Skeletal muscle tissue (tissue), 4 donors: ENCODE measurements around the gene KCNQ4. TPM values are rescaled to one million over a fixed set of nuclear protein-coding genes. Genes with fewer than 3 reads are reported as not detected.

Source experiments
- H3K27ac ChIP-seq: one replicate; pipeline ENCODE4 v1.7.0; 2013; ENCODE audit warnings: mild to moderate bottlenecking, low read depth, low read length, inconsistent platforms
- H3K27me3 ChIP-seq, 3 donors: one replicate each; pipeline ENCODE4 v1.7.0; 2013; ENCODE audit warnings: low read length in 3 of 3; ENCODE audit not compliant: control insufficient read depth in 3 of 3, insufficient read depth in 3 of 3
- H3K36me3 ChIP-seq, 3 donors: one replicate each; pipeline ENCODE4 v1.7.0; 2013; ENCODE audit warnings: low read length in 3 of 3; ENCODE audit not compliant: control insufficient read depth in 3 of 3, insufficient read depth in 3 of 3
- H3K4me1 ChIP-seq, 3 donors: one replicate each; pipeline ENCODE4 v1.7.0; 2013; ENCODE audit warnings: low read length in 3 of 3, mild to moderate bottlenecking in 3 of 3; ENCODE audit not compliant: control insufficient read depth in 3 of 3, insufficient read depth in 3 of 3
- H3K4me3 ChIP-seq, 3 donors: one replicate each; pipeline ENCODE4 v1.7.0; 2013; ENCODE audit warnings: low read length in 3 of 3
- H3K9ac ChIP-seq, 3 donors: one replicate each; pipeline ENCODE4 v1.7.0; 2013; ENCODE audit warnings: low read length in 3 of 3, mild to moderate bottlenecking in 3 of 3, moderate library complexity in 2 of 3, low read depth in 1 of 3
- H3K9me3 ChIP-seq, 3 donors: one replicate each; pipeline ENCODE4 v1.7.0; 2013; ENCODE audit warnings: low read length in 3 of 3; ENCODE audit not compliant: control insufficient read depth in 3 of 3
- total RNA-seq: library from RNA; depleted of rRNA; stranded (reverse); fragments of >200 nt; gene quantifications from one replicate; pipeline ENCODE4 v1.2.3, GENCODE V29; 2014
- donor health status: Osteomylitis.

KCNQ4 gene
- total RNA-seq, 1 donor from 2014 or later: 4.2 TPM

- no peaks in the 10 kb centered on the region for H3K9me3 ChIP-seq
- H3K27me3 ChIP-seq: no peaks in the 10 kb centered on the region
- H3K9ac ChIP-seq: peak overlapping the region; percentile 47 to 68 (median 65)
- H3K36me3 ChIP-seq: no peaks in the 10 kb centered on the region
- peak overlapping the region; percentile 57 to 66 (median 64) for H3K4me3 ChIP-seq
- peaks cover 50 to 76% (median 53%) of the 10 kb centered on the region in 3 donors for H3K4me1 ChIP-seq
- H3K27ac ChIP-seq: peak overlapping the region; percentile 81
Measured at GRCh38 chr1:40802078-40802741, 18.6 kb downstream of the KCNQ4 start.

GRCh38 chr1:40802742-40803113 lies 19.1 kb downstream of the KCNQ4 start:
- Histone ChIP-seq H3K27me3 (no peaks in the 10 kb centered on the region), H3K4me1 (peaks cover 50 to 76% (median 52%) of the 10 kb centered on the region in 3 donors), H3K4me3 (peak overlapping the region in 2 of 3 donors; percentile 9 to 41), H3K27ac (peak overlapping the region; percentile 81), H3K9ac (peak overlapping the region in 2 of 3 donors; percentile 5 to 38), H3K9me3 (no peaks in the 10 kb centered on the region), H3K36me3 (no peaks in the 10 kb centered on the region)

- H3K27ac ChIP-seq: no peak overlapping the region
- H3K27me3 ChIP-seq: no peaks in the 10 kb centered on the region
- H3K9ac ChIP-seq: no peak overlapping the region
- H3K4me3 ChIP-seq: no peak overlapping the region
- H3K36me3 ChIP-seq: no peaks in the 10 kb centered on the region
- H3K4me1 ChIP-seq: peaks cover 46 to 76% (median 50%) of the 10 kb centered on the region in 3 donors
- H3K9me3 ChIP-seq: no peaks in the 10 kb centered on the region
Measured at GRCh38 chr1:40803447-40803846, 19.9 kb downstream of the KCNQ4 start.

GRCh38 chr1:40803902-40804301 lies 20.3 kb downstream of the KCNQ4 start:
- Histone ChIP-seq H3K27me3 (no peaks in the 10 kb centered on the region), H3K27ac (no peak overlapping the region), H3K9me3 (no peaks in the 10 kb centered on the region), H3K9ac (no peak overlapping the region), H3K36me3 (no peaks in the 10 kb centered on the region), H3K4me1 (peaks cover 41 to 76% (median 49%) of the 10 kb centered on the region in 3 donors), H3K4me3 (no peak overlapping the region)

- H3K27ac ChIP-seq: peak overlapping the region; percentile 38
- no peak overlapping the region for H3K4me3 ChIP-seq
- H3K4me1 ChIP-seq: peaks cover 26 to 58% (median 32%) of the 10 kb centered on the region in 3 donors
- H3K27me3 ChIP-seq: no peaks in the 10 kb centered on the region
- H3K9me3 ChIP-seq: no peaks in the 10 kb centered on the region
- no peaks in the 10 kb centered on the region for H3K36me3 ChIP-seq
- no peak overlapping the region for H3K9ac ChIP-seq
Measured at GRCh38 chr1:40806240-40806639, 22.7 kb downstream of the KCNQ4 start.

- no peaks in the 10 kb centered on the region for H3K9me3 ChIP-seq
- H3K4me1 ChIP-seq: peaks cover 19 to 50% (median 24%) of the 10 kb centered on the region in 3 donors
- peak overlapping the region; percentile 38 for H3K27ac ChIP-seq
- peak overlapping the region; percentile 58 to 60 (median 58) for H3K4me3 ChIP-seq
- H3K9ac ChIP-seq: peak overlapping the region; percentile 45 to 61 (median 54)
- H3K27me3 ChIP-seq: no peaks in the 10 kb centered on the region
- no peaks in the 10 kb centered on the region for H3K36me3 ChIP-seq
Measured at GRCh38 chr1:40806731-40807695, 23.4 kb downstream of the KCNQ4 start.

- no peak overlapping the region for H3K27ac ChIP-seq
- H3K4me1 ChIP-seq: peaks cover 18 to 44% (median 23%) of the 10 kb centered on the region in 3 donors
- no peaks in the 10 kb centered on the region for H3K36me3 ChIP-seq
- H3K27me3 ChIP-seq: no peaks in the 10 kb centered on the region
- no peak overlapping the region for H3K9ac ChIP-seq
- H3K9me3 ChIP-seq: no peaks in the 10 kb centered on the region
- no peak overlapping the region for H3K4me3 ChIP-seq
Measured at GRCh38 chr1:40808002-40808401, 24.4 kb downstream of the KCNQ4 start.

- H3K9ac ChIP-seq: no peak overlapping the region
- no peak overlapping the region for H3K4me3 ChIP-seq
- no peaks in the 10 kb centered on the region for H3K36me3 ChIP-seq
- H3K27me3 ChIP-seq: no peaks in the 10 kb centered on the region
- H3K4me1 ChIP-seq: peaks cover 16 to 41% (median 23%) of the 10 kb centered on the region in 3 donors
- H3K27ac ChIP-seq: no peak overlapping the region
- no peaks in the 10 kb centered on the region for H3K9me3 ChIP-seq
Measured at GRCh38 chr1:40808444-40808843, 24.9 kb downstream of the KCNQ4 start.

GRCh38 chr1:40808909-40809308 lies 25.3 kb downstream of the KCNQ4 start:
- H3K9me3 ChIP-seq: no peaks in the 10 kb centered on the region
- H3K27ac ChIP-seq: no peak overlapping the region
- no peak overlapping the region for H3K4me3 ChIP-seq
- no peaks in the 10 kb centered on the region for H3K27me3 ChIP-seq
- H3K36me3 ChIP-seq: no peaks in the 10 kb centered on the region
- peaks cover 15 to 37% (median 23%) of the 10 kb centered on the region in 3 donors for H3K4me1 ChIP-seq
- no peak overlapping the region for H3K9ac ChIP-seq

GRCh38 chr1:40810927-40811326 lies 27.3 kb downstream of the KCNQ4 start:
- no peak overlapping the region for H3K4me3 ChIP-seq
- no peak overlapping the region for H3K27ac ChIP-seq
- H3K9ac ChIP-seq: no peak overlapping the region
- peaks cover 15 to 32% (median 23%) of the 10 kb centered on the region in 3 donors for H3K4me1 ChIP-seq
- no peaks in the 10 kb centered on the region for H3K27me3 ChIP-seq
- no peaks in the 10 kb centered on the region for H3K9me3 ChIP-seq
- no peaks in the 10 kb centered on the region for H3K36me3 ChIP-seq
